Right lobe of liver (tissue), 6 donors: ENCODE results near the gene AGL. TPM values are rescaled to one million over a fixed set of nuclear protein-coding genes. Genes with fewer than 3 reads are reported as not detected.

Experiments used
- ATAC-seq, 4 donors: fragments of 200-7000 bp; cut with Tn5 transposase; one replicate each; pipeline ENCODE4 v1.9.1; 2020; ENCODE audit warnings: mild to moderate bottlenecking in 4 of 4, moderate library complexity in 4 of 4
- DNase-seq, 3 donors: peaks; one replicate each; pipeline ENCODE4 v3.0.0-alpha.2; 2020
- H3K27ac ChIP-seq, 3 donors: fragments of 200-600 bp; one replicate each; pipeline ENCODE4 v1.8.0; 2022
- H3K27me3 ChIP-seq, 2 donors: fragments of 200-600 bp; one replicate each; pipeline ENCODE4 v1.8.0; 2022
- H3K36me3 ChIP-seq, 4 donors: fragments of 200-600 bp; sonication (generic) in 1 of 4; one replicate each; pipeline versions ENCODE4 v1.5.1 to v1.8.0; 2017 to 2022; ENCODE audit warnings: control low read depth in 1 of 4
- H3K4me1 ChIP-seq, 4 donors: fragments of 200-600 bp; sonication (generic) in 1 of 4; one replicate each; pipeline versions ENCODE4 v1.5.1 to v1.8.0; 2017 to 2022; ENCODE audit warnings: control low read depth in 1 of 4
- H3K4me3 ChIP-seq, 3 donors: fragments of 200-600 bp; one replicate each; pipeline ENCODE4 v1.8.0; 2022
- H3K9me3 ChIP-seq, 4 donors: fragments of 200-600 bp; sonication (generic) in 1 of 4; one replicate each; pipeline versions ENCODE4 v1.5.1 to v1.8.0; 2017 to 2022; ENCODE audit warnings: control low read depth in 1 of 4
- POLR2A ChIP-seq: fragments of 450-650 bp; IDR thresholded peaks from one replicate; pipeline ENCODE4 v1.6.1; 2017; ENCODE audit warnings: antibody characterized with exemption, mild to moderate bottlenecking
- WGBS: methylation state at CpG from one replicate; pipeline ENCODE4 v1.1.6; 2018; ENCODE audit warnings: low coverage, low lambda C conversion rate; ENCODE audit not compliant: insufficient coverage; ENCODE audit errors: missing lambda C conversion rate; 5-methylcytosine and 5-hydroxymethylcytosine counted together
- intact Hi-C, 2 donors: fragments of 100-400 bp; cut with DNase I; formaldehyde crosslinking; loops; one replicate each; pipeline versions ENCODE4 v1.11.2 to v1.14.1; 2022
- total RNA-seq, 6 experiments: library from RNA; depleted of rRNA in 2 of 6; stranded (reverse); fragments of >200 nt in 2 of 6; fragmentation: NEBNext Ultra II Directional in 3 of 6; extraction: Animal tissue kit (Norgen Biotek cat#: 25700) in 3 of 6; gene quantifications; one replicate each; pipeline versions ENCODE4 v1.1.0 to v1.2.4, GENCODE V29; 2016 to 2023
- TF ChIP-seq, protein P1 (sequence below), 4 donors: fragments of 200-600 bp in 3 of 4; fragments of 450-650 bp in 1 of 4; IDR thresholded peaks; one replicate each; pipeline versions ENCODE4 v1.5.1 to v1.8.0; 2016 to 2022; ENCODE audit warnings: antibody characterized with exemption in 4 of 4, mild to moderate bottlenecking in 2 of 4
- donor health status: DM: no; HTN: yes; CAD: no.
- donor health status: DM: no; HTN: no; CAD: no.
- donor health status: DM: no; HTN: no; CAD: no.
- donor health status: DM: no; HTN: yes; CAD: no.
- donor health status: DM: no; HTN: yes; CAD: no.

Gene AGL
- total RNA-seq, 6 experiments from 2014 or later, result 22.5 to 46.5 (median 33.5) TPM

DNA sequence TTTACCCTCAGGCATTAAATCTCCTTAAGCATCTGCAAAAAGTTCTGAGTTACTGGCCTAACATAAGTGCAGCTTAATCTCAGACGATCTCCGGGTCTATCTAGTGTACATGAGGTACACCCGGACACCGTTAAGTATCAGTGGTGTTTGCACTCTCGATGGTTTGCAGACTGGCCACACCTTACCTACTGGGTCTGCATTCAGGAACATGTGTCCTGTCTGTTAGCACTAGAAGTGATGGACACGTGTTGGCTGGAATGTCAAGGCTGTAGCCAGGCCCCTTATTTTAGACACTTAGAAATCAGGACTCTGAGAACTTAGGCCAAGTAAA lies 783 bp upstream of the AGL start:
- peak overlapping the region; percentile 75 to 91 (median 76) for H3K27ac ChIP-seq
- H3K36me3 ChIP-seq, result no peaks in the 10 kb centered on the region
- H3K27me3 ChIP-seq, result no peaks in the 10 kb centered on the region
- DNase-seq (no peak), ATAC-seq (peak; percentile 16 to 37 (median 26))
- peak overlapping the region; percentile 60 to 91 (median 76) for H3K4me3 ChIP-seq
- H3K4me1 ChIP-seq, result peaks cover 0 to 14% (median 2%) of the 10 kb centered on the region in 4 donors
- no peaks in the 10 kb centered on the region for H3K9me3 ChIP-seq
- intact Hi-C loops, result no loop called here
- 53% methylated on average over 6 of the region's 6 CpGs for WGBS
- TF ChIP-seq, protein P1, sequence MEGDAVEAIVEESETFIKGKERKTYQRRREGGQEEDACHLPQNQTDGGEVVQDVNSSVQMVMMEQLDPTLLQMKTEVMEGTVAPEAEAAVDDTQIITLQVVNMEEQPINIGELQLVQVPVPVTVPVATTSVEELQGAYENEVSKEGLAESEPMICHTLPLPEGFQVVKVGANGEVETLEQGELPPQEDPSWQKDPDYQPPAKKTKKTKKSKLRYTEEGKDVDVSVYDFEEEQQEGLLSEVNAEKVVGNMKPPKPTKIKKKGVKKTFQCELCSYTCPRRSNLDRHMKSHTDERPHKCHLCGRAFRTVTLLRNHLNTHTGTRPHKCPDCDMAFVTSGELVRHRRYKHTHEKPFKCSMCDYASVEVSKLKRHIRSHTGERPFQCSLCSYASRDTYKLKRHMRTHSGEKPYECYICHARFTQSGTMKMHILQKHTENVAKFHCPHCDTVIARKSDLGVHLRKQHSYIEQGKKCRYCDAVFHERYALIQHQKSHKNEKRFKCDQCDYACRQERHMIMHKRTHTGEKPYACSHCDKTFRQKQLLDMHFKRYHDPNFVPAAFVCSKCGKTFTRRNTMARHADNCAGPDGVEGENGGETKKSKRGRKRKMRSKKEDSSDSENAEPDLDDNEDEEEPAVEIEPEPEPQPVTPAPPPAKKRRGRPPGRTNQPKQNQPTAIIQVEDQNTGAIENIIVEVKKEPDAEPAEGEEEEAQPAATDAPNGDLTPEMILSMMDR (IDR thresholded peaks at IDR 0.05), result no peak
- no peak for TF ChIP-seq POLR2A

DNA sequence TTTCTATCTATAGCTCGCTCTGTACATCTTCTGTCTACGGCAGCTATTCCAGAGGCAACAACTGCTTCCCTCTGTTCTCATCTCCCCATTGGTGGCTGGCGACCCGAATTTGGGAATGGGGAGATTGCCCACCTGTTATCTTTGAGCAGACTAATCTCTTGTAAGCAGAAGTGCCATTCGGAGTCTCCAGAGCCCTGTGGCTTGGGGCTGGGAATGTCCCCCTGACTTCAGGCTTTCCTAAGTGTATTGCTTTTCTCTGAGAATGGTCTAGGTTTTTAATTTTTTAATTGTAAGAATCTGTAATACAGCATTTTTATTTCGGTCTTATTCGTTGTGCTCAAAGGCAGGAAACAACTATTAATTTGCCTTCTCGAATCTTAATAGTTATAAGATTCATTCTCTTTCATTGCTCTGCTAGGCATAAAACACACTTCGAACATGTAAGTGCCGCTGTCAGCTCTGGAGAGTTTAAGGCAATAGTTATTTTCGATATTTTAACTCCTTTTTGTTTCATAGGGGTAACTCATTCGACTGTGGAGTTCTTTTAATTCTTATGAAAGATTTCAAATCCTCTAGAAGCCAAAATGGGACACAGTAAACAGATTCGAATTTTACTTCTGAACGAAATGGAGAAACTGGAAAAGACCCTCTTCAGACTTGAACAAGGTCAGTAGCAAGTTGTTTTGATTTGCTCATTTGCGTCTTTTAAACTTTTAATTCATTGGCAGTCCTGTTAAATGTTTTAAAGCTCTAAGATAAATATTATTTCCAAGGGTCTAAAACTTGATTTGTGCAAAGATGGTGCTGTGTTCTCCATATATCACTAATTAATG lies 514 bp downstream of the AGL start:
- intact Hi-C loops, result no loop called here
- WGBS, result 5% methylated on average over 14 of the region's 15 CpGs
- H3K9me3 ChIP-seq, result no peaks in the 10 kb centered on the region
- TF ChIP-seq, protein P1 (IDR thresholded peaks at IDR 0.05), result no peak
- peak overlapping the region; percentile 60 to 91 (median 76) for H3K4me3 ChIP-seq
- H3K36me3 ChIP-seq, result peaks cover 0 to 7% (median 0%) of the 10 kb centered on the region in 4 donors
- H3K27ac ChIP-seq, result peak overlapping the region; percentile 75 to 91 (median 76)
- ATAC-seq (peak; percentile 10 to 17 (median 12)), DNase-seq (no peak)
- no peaks in the 10 kb centered on the region for H3K27me3 ChIP-seq
- peaks cover 0 to 14% (median 2%) of the 10 kb centered on the region in 4 donors for H3K4me1 ChIP-seq

DNA sequence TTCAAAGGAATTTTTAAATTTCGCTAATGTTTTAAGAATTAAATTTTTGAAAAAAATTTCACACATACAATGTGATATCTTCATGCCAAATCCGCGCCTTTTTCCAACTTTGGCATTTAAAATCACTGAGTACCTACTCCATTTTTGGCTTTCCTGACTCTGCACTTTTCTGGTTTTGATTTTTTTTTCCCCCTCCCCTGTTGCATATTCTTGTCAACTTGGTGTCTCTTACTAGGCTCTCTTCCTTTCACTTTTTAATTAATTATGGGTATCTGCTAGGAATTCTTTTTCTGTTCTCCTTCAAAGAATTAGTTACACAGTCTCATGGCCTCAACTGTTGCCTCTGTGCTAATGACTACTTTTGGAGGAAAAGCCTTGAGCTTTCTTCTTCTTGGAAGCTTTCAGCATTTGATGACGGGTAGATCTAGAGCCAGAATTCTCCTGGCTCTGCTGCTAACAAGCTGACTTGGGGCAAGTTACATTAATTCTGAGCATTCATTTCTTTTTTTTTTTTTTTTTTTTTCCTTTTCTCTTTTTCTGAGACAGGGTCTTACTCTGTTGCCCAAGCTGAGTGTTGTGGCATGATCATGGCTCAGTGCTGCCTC lies 1.8 kb downstream of the AGL start:
- Histone ChIP-seq H3K36me3 (peaks cover 0 to 7% (median 0%) of the 10 kb centered on the region in 4 donors), H3K4me3 (peak overlapping the region in 2 of 3 donors; percentile 76 to 91), H3K27me3 (no peaks in the 10 kb centered on the region), H3K9me3 (no peaks in the 10 kb centered on the region), H3K27ac (peak overlapping the region in 2 of 3 donors; percentile 76 to 91), H3K4me1 (peaks cover 0 to 14% (median 2%) of the 10 kb centered on the region in 4 donors)
- intact Hi-C loops, result no loop called here
- 44% methylated on average over 4 of the region's 4 CpGs for WGBS
- DNase-seq (no peak), ATAC-seq (peak in 1 of 4 donors; percentile 4)
- TF ChIP-seq POLR2A, result no peak
- TF ChIP-seq, protein P1 (IDR thresholded peaks at IDR 0.05), result no peak

- Histone ChIP-seq H3K27ac (peak overlapping the region in 2 of 3 donors; percentile 76 to 91), H3K4me3 (peak overlapping the region in 2 of 3 donors; percentile 5 to 76), H3K4me1 (peaks cover 0 to 14% (median 2%) of the 10 kb centered on the region in 4 donors), H3K36me3 (peaks cover 0 to 7% (median 0%) of the 10 kb centered on the region in 4 donors), H3K27me3 (no peaks in the 10 kb centered on the region), H3K9me3 (no peaks in the 10 kb centered on the region)
- DNase-seq (no peak), ATAC-seq (peak; percentile 39 to 60 (median 50))
- intact Hi-C loops, result no loop called here
- TF ChIP-seq, protein P1 (IDR thresholded peaks at IDR 0.05), result no peak
- TF ChIP-seq POLR2A, result no peak
- 25% methylated on average over 3 of the region's 3 CpGs for WGBS
These were observed 2.5 kb downstream of the AGL start for GRCh38 chr1:99852648-99853047.
